Measurements from ENCODE around the gene KCNN2.

The KCNN2 gene

DNA sequence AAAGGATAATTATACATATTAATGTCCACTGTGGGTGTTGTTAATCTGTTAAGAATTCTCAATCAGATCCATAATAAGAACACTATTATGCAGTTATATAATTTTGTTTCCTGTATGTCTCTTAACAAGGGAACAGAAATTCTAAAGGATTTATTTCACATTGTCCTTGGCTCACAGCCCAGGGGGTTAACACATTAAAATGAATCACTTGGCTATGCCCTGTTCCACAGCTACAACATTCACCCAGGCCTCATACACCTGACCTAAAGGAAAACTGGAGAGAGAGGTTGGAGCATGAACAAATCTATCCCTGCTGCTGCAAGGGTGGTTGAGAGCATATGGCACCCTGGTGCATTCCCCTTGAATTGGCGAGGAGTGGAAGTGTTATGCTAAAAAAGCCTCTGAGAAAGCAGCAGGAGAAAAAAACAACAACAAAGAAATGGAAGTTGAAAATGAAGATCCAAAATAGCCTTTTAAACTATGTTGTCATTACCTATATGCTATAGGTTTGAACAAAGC lies 116.0 kb downstream of the KCNN2 start (continued):
- TF ChIP-seq ZNF292 (tag by site-specific recombination; IDR thresholded peaks at IDR 0.05; ENCODE audit: borderline replicate concordance, low read depth): no peak
- no peak for TF ChIP-seq ZNF175 (tag by site-specific recombination; IDR thresholded peaks at IDR 0.05)
- TF ChIP-seq ZFP69B (tag by site-specific recombination; IDR thresholded peaks at IDR 0.05): no peak
- no peak for TF ChIP-seq ZNF560 (tag by site-specific recombination; IDR thresholded peaks at IDR 0.05; ENCODE audit: borderline replicate concordance)
- TF ChIP-seq ZNF501 (tag by site-specific recombination; IDR thresholded peaks at IDR 0.05): no peak
- TF ChIP-seq ZBTB26 (tag by site-specific recombination; optimal IDR thresholded peaks at IDR 0.05): no peak
- TF ChIP-seq ZNF16 (tag by site-specific recombination; IDR thresholded peaks at IDR 0.05; ENCODE audit: low read depth): no peak
- no peak for TF ChIP-seq ZNF530 (tag by site-specific recombination; IDR thresholded peaks at IDR 0.05; ENCODE audit: low read depth)
- TF ChIP-seq ZNF10 (tag by site-specific recombination; IDR thresholded peaks at IDR 0.05): no peak

- ChIA-PET CTCF (no interaction called here), POLR2A (no interaction called here)
- H3K4me3 ChIP-seq (ENCODE audit: low read depth, low read length): no peak overlapping the region
- no peak overlapping the region for H3K27ac ChIP-seq (ENCODE audit: extremely low read depth, low read depth, low read length)
- H3K4me1 ChIP-seq (ENCODE audit: control insufficient read depth, insufficient read depth, low read length): no peaks in the 10 kb centered on the region
- H3K36me3 ChIP-seq (ENCODE audit: control insufficient read depth in 2 of 2, insufficient read depth in 1 of 2, low read length in 2 of 2): no peaks in the 10 kb centered on the region
- TF ChIP-seq, protein P1, sequence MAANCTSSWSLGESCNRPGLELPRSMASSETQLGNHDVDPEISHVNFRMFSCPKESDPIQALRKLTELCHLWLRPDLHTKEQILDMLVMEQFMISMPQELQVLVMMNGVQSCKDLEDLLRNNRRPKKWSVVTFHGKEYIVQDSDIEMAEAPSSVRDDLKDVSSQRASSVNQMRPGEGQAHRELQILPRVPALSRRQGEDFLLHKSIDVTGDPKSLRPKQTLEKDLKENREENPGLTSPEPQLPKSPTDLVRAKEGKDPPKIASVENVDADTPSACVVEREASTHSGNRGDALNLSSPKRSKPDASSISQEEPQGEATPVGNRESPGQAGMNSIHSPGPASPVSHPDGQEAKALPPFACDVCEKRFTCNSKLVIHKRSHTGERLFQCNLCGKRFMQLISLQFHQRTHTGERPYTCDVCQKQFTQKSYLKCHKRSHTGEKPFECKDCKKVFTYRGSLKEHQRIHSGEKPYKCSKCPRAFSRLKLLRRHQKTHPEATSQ (tag by site-specific recombination; IDR thresholded peaks at IDR 0.05): no peak
- TF ChIP-seq ZNF791 (tag by site-specific recombination; IDR thresholded peaks at IDR 0.05): no peak
- TF ChIP-seq ZFP41 (tag by site-specific recombination; IDR thresholded peaks at IDR 0.05; ENCODE audit: borderline replicate concordance): no peak
- no peak for TF ChIP-seq SALL2 (tag by site-specific recombination; IDR thresholded peaks at IDR 0.05; ENCODE audit: borderline replicate concordance)
- no peak for TF ChIP-seq ZNF514 (tag by site-specific recombination; IDR thresholded peaks at IDR 0.05)
- TF ChIP-seq ZNF175 (tag by site-specific recombination; IDR thresholded peaks at IDR 0.05): no peak
- TF ChIP-seq ZNF341 (tag by site-specific recombination; IDR thresholded peaks at IDR 0.05; ENCODE audit: low read depth): no peak
- TF ChIP-seq ZSCAN18 (tag by site-specific recombination; IDR thresholded peaks at IDR 0.05): no peak
- TF ChIP-seq, protein P2, sequence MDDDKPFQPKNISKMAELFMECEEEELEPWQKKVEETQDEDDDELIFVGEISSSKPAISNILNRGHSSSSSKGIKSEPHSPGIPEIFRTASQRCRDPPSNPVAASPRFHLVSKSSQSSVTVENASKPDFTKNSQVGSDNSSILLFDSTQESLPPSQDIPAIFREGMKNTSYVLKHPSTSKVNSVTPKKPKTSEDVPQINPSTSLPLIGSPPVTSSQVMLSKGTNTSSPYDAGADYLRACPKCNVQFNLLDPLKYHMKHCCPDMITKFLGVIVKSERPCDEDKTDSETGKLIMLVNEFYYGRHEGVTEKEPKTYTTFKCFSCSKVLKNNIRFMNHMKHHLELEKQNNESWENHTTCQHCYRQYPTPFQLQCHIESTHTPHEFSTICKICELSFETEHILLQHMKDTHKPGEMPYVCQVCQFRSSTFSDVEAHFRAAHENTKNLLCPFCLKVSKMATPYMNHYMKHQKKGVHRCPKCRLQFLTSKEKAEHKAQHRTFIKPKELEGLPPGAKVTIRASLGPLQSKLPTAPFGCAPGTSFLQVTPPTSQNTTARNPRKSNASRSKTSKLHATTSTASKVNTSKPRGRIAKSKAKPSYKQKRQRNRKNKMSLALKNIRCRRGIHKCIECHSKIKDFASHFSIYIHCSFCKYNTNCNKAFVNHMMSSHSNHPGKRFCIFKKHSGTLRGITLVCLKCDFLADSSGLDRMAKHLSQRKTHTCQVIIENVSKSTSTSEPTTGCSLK (tag by site-specific recombination; IDR thresholded peaks at IDR 0.05): no peak
- TF ChIP-seq ZNF423 (tag by site-specific recombination; IDR thresholded peaks at IDR 0.05): no peak
- TF ChIP-seq, protein P3, sequence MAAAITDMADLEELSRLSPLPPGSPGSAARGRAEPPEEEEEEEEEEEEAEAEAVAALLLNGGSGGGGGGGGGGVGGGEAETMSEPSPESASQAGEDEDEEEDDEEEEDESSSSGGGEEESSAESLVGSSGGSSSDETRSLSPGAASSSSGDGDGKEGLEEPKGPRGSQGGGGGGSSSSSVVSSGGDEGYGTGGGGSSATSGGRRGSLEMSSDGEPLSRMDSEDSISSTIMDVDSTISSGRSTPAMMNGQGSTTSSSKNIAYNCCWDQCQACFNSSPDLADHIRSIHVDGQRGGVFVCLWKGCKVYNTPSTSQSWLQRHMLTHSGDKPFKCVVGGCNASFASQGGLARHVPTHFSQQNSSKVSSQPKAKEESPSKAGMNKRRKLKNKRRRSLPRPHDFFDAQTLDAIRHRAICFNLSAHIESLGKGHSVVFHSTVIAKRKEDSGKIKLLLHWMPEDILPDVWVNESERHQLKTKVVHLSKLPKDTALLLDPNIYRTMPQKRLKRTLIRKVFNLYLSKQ (tag by site-specific recombination; IDR thresholded peaks at IDR 0.05; ENCODE audit: borderline replicate concordance): no peak
- TF ChIP-seq, protein P4, sequence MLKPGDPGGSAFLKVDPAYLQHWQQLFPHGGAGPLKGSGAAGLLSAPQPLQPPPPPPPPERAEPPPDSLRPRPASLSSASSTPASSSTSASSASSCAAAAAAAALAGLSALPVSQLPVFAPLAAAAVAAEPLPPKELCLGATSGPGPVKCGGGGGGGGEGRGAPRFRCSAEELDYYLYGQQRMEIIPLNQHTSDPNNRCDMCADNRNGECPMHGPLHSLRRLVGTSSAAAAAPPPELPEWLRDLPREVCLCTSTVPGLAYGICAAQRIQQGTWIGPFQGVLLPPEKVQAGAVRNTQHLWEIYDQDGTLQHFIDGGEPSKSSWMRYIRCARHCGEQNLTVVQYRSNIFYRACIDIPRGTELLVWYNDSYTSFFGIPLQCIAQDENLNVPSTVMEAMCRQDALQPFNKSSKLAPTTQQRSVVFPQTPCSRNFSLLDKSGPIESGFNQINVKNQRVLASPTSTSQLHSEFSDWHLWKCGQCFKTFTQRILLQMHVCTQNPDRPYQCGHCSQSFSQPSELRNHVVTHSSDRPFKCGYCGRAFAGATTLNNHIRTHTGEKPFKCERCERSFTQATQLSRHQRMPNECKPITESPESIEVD (tag by site-specific recombination; IDR thresholded peaks at IDR 0.05): no peak
- TF ChIP-seq ZNF202 (tag by site-specific recombination; IDR thresholded peaks at IDR 0.05; ENCODE audit: borderline replicate concordance): no peak
- TF ChIP-seq ZNF600 (tag by site-specific recombination; IDR thresholded peaks at IDR 0.05): no peak
- H3K9me3 ChIP-seq (ENCODE audit: control insufficient read depth, insufficient read depth, low read depth, low read length): no peaks in the 10 kb centered on the region
Observed at GRCh38 chr5:114500756-114501155, 138.9 kb downstream of the KCNN2 start.
